HG03342 (cell line): Measurements from ENCODE around the gene KDM2B.
"Not testable (repeated sequence)": the region's sequence is repeated elsewhere in the genome, so short reads cannot be mapped to it uniquely, and the experiment has no call there.

Experiments
- ATAC-seq: cut with Tn5 transposase; IDR thresholded peaks from one replicate; pipeline ENCODE4 v1.9.1; 2021; ENCODE audit warnings: mild to moderate bottlenecking, moderate library complexity; ENCODE audit not compliant: unreplicated experiment

KDM2B gene

DNA sequence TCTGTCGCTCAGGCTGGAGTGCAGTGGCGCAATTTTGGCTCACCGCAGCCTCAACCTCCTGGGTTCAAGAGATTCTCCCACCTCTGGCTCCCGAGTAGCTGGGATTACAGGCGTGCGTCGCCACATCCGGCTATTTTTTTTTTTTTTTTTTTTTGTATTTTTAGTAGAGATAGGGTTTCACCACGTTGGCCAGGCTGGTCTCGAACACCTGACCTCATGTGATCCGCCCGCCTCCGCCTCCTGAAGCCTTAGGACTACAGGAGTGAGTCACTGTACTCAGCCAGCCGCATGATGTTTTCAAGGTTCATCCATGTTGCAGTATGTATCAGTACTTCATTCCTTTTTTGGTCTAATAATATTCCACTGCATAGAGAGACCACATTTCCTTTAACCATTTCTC is 183.3 kb downstream of the KDM2B start:
- ATAC-seq = no peak

- ATAC-seq = no peak
These were observed 188.5 kb downstream of the KDM2B start for GRCh38 chr12:121392325-121392716.

GRCh38 chr12:121391619-121392324 is 189.1 kb downstream of the KDM2B start:
- no peak for ATAC-seq

DNA sequence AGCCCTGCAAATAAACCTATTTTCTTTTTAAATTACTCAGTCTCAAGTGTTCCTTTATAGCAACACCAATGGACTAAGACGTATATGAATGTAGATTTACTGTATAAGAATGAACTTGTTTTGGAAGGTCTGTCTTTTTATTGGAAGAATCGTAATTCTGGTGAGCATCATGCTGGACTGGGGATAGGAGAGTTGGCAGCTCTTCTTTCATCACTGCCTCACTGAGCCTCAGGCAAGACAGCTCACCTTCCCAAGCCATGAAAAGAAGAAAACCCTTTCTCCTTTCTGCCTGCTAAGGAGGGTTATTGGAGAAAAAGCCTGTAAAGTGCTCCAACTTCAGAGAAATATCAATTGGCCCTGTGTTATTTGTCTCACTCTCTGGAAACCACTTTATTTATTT is 190.0 kb downstream of the KDM2B start:
- no peak for ATAC-seq

DNA sequence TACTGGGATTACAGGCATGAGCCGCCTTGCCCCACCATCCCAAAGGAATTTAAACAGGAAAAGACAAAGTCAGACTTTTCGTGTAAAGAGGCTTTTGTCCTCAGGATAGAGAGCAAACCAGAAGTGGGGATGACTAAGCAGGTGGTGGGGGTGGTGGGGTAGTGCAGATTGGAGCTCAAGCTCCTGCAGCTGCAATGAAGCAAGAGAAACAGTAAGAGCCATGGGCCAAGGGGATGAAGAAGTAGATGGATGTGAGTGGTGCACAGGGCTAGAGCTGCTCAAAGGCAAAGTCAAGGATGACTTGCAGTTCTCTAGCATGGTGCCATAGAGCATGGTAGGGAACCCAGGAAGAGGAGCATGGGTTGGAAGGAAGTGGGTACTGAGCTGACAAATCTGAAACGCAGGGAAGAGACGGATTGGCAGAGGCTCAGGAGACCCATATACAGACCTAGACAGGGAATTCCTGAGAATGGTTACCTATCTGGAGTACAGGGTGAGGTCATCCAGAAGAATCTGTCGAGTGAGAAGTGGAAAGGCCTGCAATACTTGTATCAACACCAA is 192.3 kb downstream of the KDM2B start:
- no peak for ATAC-seq

- not testable (repeated sequence) for ATAC-seq
These were observed 195.9 kb downstream of the KDM2B start for GRCh38 chr12:121384891-121385290.

GRCh38 chr12:121383601-121384021 is 197.2 kb downstream of the KDM2B start:
- no peak for ATAC-seq

- no peak for ATAC-seq
These were observed 200.9 kb downstream of the KDM2B start for GRCh38 chr12:121379945-121380344.
